GM19238 (cell line): ENCODE data around the gene AKAP9.
"Not testable (repeated sequence)": the region's sequence is repeated elsewhere in the genome, so short reads cannot be mapped to it uniquely, and the experiment has no call there.

Source experiments
- DNase-seq: peaks from one replicate; pipeline ENCODE4 v3.0.0; 2011; ENCODE audit warnings: low spot score; ENCODE audit not compliant: insufficient read length

AKAP9 gene

DNA sequence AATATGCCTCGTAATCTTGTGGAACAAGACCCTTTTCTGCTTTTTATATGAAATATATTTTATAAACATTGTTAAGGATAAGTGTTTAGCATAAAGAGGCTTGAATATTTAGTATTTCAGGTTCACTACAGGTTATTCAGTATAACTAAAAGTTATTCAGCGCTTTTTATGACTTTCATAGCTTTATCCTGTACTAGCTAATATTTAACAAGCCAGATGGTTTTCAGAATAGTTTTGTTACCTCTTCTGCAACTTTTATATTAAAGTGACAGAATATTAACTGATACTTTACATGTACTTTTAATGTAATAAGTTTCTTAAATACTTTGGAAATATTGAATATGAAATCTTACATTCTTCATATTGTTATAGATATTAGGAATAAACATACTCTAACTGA is 118.2 kb downstream of the AKAP9 start:
- no peak for DNase-seq

DNA sequence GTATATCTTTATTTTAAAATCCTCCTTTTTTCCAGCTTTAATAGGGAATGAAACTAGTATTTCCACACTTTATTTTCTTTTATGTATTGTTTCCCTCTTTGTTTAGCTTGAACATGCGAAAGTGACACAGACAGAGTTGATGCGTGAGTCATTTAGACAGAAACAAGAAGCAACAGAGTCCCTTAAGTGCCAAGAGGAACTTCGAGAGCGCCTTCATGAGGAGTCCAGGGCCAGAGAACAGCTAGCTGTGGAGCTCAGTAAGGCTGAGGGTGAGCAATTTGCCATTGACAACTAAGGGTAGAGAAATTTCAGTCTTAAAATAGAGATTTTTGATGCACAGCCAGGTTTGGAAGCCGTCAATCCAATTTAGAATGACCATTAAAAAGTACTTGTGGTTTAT is 120.5 kb downstream of the AKAP9 start:
- no peak for DNase-seq

DNA sequence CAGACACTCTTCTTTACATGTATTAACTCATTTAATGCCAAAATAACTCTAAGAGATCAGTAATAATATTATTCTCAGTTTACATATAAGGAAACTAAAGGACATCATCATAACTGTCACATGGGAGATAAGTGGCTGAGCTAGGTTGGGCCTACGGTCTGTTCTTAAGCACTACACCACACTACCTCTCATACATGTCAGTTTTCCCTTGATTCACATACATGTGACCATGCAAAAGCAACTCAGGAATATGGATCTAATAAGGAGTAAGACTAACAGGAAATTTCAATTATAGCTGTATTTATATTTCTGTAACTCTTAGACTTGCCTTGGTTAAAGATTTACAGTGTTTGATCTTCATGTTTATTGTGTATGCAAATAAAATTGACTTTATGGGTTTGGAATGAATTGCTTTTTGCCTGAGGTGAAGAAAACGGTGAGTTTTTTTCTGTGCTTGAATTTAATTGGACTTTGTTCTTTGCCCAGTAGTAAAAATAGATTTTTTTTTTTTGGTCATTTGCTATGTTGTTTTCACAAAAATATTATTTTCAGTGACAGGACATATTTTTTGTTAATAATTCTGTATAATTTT is 123.9 kb downstream of the AKAP9 start:
- no peak for DNase-seq

DNA sequence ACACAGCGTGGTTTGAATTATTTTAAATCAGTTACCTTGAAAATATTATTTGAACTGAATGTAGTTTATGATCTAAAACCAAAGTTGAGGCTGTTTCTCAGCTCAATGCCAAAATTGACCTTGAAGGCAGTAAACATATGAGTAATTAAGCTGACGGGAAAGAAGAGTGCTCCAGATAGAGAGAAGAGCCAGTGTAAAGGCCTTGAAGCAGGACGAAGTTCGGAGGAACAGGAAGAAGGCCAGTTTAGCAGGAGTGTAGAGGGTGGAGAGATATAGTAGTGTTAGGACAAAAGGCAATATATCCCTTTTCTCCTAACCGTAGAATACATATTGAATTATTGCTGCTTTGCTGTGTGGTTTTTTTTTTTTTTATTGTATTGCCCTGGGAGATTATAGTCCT is 130.4 kb downstream of the AKAP9 start:
- no peak for DNase-seq

DNA sequence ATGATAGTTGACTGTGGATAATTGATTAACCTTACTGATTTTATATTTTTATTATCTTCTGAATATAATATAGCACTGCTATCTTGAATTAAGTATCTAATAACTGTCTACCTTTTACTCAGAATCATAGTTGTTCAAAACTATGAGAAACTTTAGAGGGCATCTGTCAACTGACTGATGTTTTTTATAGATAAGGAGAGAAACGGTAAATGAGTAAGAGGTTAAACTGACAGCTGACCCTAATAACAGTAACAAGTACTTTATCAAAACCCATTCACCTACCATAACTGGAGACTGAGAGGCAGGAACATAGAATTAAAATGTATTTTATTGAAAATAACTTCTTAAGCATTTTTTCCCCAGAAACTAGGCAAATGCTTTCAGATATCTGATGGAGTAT is 131.5 kb downstream of the AKAP9 start:
- DNase-seq, result no peak

DNA sequence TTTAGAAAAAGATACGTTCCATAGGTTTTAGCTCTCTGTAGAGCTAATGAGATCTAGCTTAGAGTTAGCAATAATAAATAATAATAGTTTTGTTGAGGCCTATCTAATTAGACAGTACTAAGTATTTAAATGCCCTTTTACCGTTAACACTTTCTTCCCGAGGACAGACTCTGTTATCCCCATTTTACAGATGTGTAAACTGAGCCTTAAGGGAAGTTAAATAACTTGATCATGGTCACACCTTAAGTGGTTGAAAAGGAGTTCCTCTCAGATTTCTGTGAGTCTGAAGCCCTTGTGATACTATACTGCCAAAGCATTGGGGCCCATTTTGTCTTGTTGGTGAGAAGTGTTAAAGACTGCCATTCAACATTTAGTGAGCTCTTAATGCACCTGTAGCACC is 132.0 kb downstream of the AKAP9 start:
- DNase-seq, result no peak

DNA sequence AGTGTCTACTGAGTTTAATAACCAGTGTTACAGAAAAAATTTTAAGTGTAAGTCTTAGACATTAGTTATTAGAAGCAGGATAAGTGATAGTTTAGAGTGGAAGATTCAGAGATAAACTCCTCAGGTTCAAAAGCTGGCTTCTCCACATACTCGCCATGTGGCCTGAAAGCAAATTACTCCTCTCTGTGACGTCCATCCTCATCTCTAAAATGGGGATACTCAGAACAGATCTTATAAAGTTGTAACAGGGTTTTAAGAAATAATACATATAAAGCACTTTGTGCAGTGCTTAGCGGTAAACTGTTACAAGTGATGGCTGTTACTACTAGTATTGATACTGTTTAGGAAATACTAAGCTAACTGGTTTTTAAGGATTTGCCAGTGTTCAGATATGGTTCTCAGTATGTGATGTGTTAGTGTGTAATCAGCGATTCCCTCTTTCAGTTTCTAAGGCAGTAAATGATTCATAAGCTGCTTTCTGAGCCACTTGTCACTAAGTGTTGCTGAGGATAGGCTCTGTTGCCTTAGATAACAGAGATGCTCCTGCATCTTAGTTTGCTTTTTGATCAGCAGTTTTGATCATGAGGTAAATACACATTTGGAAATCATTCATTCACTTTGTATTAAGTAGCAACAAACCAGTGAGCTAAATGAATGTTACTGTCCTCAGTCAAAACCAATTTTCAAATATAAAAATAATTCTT is 134.9 kb downstream of the AKAP9 start:
- no peak for DNase-seq

- DNase-seq, result no peak
Measured at GRCh38 chr7:92076509-92076908, 135.8 kb downstream of the AKAP9 start.

DNA sequence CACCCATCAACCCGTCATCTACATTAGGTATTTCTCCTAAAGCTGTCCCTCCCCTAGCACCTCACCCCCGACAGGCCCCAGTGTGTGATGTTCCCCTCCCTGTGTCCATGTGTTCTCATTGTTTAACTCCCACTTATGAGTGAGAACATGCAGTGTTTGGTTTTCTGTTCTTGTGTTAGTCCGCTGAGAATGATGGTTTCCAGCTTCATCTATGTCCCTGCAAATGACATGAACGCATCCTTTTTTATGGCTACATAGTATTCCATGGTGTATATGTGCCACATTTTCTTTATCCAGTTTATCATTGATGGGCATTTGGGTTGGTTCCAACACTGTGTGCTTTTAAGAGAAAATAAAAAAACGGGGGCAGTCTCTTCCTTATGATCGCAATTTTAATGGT is 143.3 kb downstream of the AKAP9 start:
- DNase-seq, result not testable (repeated sequence)

- DNase-seq, result no peak
Measured at GRCh38 chr7:92088266-92088665, 147.6 kb downstream of the AKAP9 start.

GRCh38 chr7:92092210-92092609 is 151.5 kb downstream of the AKAP9 start:
- DNase-seq, result no peak

DNA sequence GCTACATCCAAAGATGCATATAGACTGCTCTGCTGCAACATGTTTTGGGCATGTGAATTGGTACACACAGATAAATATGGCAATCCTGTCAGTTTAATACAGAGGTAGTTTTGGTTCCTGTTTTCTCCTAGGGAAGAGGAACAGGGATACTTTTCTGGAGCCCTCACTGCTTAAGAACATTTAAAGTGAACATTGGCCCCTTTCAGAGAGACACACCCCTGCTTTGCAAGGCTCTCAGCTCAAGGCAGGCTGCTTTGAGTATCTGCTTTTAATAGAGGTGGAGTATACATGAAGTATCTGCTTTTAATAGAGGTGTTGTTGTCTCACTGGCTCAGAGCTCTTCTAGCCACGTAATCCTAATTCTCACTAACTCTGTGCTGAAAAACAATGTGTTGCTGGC is 154.7 kb downstream of the AKAP9 start:
- no peak for DNase-seq

DNA sequence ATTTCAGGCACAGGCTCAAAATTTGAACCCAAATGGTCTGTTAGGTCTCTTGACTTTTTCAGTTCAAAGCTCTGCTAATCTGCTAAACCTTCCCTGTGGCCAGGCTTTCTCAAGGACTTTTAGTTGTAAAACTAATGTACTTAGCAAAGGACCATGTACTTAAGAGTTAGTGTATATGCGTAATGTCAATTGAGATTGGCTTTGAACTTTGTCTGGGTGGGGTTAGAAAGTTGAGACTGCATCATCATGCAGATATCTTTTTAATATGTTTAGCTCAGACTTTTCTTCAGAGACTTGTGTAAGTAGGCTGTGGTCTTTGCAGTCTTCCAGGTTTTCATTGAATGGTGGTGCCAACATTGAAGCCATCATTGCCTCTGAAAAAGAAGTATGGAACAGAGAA is 159.9 kb downstream of the AKAP9 start:
- no peak for DNase-seq

DNA sequence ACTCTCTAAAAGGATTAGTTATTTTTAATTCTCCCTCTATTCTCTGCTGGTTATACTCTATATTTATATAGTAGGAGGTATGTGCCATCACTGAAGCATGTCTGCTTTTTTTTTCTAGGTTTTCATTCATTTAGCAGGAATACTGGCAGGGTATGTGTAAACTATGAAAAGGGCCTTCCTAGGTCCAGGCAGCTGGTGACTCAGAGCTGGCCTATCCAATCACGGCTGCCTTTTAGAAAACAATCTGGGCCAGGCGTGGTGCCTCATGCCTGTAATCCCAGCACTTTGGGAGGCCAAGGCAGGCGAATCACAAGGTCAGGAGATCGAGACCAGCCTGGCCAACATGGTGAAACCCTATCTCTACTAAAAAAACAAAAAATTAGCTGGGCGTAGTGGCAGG is 162.2 kb downstream of the AKAP9 start:
- DNase-seq, result not testable (repeated sequence)

DNA sequence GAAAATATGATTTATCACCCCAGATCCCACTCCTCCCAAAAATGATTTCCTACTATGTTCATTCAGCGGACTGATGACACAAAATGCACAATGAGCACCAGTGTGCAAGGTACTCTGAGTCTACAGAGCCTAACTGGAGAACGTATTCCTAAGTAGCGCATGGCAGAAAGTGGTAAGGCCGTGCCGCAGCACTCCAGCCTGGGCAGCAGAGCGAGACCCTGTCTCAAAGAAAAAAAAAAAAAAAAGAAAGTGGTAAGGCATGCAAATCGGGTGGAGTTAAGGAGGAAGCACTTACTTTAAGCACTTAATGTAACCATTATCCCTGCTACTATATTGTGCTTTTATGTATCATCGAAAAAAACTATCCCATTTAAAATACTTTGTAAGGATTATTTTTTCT is 168.2 kb downstream of the AKAP9 start:
- DNase-seq, result no peak

DNA sequence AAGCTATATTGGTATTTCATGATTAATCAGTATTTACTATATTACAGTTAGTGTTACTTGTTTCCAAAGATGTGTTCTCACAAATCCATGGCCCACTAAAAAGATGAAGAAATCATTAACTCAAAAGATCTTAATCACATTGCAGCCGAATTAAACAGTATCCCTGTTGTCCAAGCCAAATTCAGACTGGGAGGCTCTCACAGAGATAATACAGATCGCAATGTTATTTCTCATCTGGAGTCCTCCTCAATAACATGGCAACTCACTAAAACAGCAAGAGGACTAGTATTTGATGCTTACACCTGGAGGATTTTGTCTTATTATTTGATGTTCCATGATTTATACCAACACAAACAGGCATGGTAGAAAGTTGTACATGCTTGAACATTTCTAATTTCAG is 170.2 kb downstream of the AKAP9 start:
- DNase-seq, result no peak

- DNase-seq, result no peak
Measured at GRCh38 chr7:92115821-92116220, 175.2 kb downstream of the AKAP9 start.

DNA sequence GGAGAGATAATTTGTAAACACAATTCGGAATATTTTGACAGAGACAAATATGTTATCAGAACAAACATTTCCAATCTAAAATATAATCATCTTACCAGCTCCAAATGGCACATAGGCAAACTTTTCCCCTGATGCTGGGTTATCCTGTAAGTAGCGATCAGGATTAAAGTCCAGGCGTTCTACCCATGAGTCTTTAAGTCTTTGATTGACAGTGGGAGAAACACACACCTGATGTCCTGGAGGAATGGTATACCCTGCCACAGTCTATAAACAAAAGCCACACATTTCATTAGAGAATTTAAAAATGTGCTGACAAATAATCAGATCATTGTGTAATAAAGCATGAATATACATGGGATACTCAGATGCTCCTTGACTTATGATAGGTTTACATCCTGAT is 176.3 kb downstream of the AKAP9 start:
- DNase-seq, result no peak

- DNase-seq, result no peak
Measured at GRCh38 chr7:92119213-92119759, 178.6 kb downstream of the AKAP9 start.

DNA sequence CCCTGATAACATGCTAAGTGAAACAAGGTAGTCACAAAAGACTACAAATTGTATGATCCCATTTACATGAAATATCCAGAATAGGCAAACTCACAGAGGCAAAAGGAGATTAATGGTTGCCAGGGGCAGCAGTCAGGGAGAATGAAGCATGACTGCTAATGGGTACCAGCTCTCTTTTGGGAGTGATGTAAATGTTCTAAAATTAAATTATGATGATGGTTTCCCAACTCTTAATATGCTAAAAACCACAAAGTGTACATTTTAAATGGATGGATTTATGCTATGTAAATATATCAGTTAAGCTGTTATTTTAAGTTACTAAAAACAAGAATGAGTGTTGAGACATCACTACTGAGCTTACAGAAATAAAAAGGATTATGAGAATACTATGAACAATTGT is 181.0 kb downstream of the AKAP9 start:
- no peak for DNase-seq

DNA sequence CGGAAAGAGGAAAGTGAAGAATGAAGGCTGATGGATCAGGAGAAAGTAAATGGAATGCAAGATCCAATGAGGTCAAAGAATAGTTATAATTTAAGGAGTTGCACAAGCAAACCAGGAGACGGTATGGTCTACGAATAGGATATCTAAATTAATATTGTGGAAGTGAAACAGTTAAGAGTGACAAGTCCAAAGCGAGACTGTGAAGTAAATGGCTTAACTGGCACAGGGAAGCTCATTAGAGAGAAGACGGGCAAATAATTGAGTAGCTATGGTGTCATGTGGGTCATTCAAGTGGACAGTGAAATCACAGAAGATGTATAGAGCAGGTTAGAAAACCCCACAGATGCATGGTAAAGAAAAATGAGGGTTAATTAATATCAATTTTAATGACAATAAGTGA is 190.4 kb downstream of the AKAP9 start:
- no peak for DNase-seq

- DNase-seq, result no peak
Measured at GRCh38 chr7:92131764-92132330, 191.2 kb downstream of the AKAP9 start.
